ACC112 (cell line): Measurements from ENCODE around the gene FAM25A.

ENCODE experiments used
- H2AFZ ChIP-seq: fragments of 200-600 bp; sonication (generic); one replicate; pipeline ENCODE4 v1.6.0; 2017; ENCODE audit warnings: antibody characterized with exemption, low read length; ENCODE audit not compliant: unreplicated experiment
- H3K27ac ChIP-seq: fragments of 200-600 bp; sonication (generic); 2 replicates; pipeline ENCODE4 v1.5.1; 2014; ENCODE audit warnings: low read depth, mild to moderate bottlenecking, antibody characterized with exemption, low read length, moderate library complexity
- H3K27me3 ChIP-seq: fragments of 200-600 bp; sonication (generic); 2 replicates; pipeline ENCODE4 v1.6.1; 2014; ENCODE audit warnings: mild to moderate bottlenecking, antibody characterized with exemption, low read length, moderate library complexity, mixed read lengths; ENCODE audit not compliant: insufficient read depth
- H3K36me3 ChIP-seq: fragments of 200-600 bp; sonication (generic); 2 replicates; pipeline ENCODE4 v1.6.1; 2016; ENCODE audit warnings: mild to moderate bottlenecking, antibody characterized with exemption, low read length, moderate library complexity, mixed read lengths; ENCODE audit not compliant: insufficient read depth
- H3K4me1 ChIP-seq: fragments of 200-600 bp; sonication (generic); one replicate; pipeline ENCODE4 v1.6.1; 2016; ENCODE audit warnings: low read length, mixed read lengths; ENCODE audit not compliant: insufficient read depth, unreplicated experiment, control insufficient read depth
- H3K4me3 ChIP-seq: fragments of 200-600 bp; sonication (generic); 2 replicates; pipeline ENCODE4 v1.5.1; 2014; ENCODE audit warnings: mild to moderate bottlenecking, low read depth, low read length
- H3K79me2 ChIP-seq: fragments of 200-600 bp; sonication (generic); one replicate; pipeline ENCODE4 v1.6.0; 2016; ENCODE audit warnings: low read length; ENCODE audit not compliant: control insufficient read depth, unreplicated experiment, insufficient read depth

Gene FAM25A

GRCh38 chr10:87060280-87060928 is 40.3 kb downstream of the FAM25A start:
- Histone ChIP-seq H2AFZ (no peak overlapping the region), H3K36me3 (peaks cover 28% of the 10 kb centered on the region), H3K4me3 (no peak overlapping the region), H3K4me1 (no peaks in the 10 kb centered on the region), H3K27ac (no peak overlapping the region), H3K27me3 (no peaks in the 10 kb centered on the region), H3K79me2 (no peaks in the 10 kb centered on the region)

GRCh38 chr10:87064651-87065050 is 44.6 kb downstream of the FAM25A start:
- no peaks in the 10 kb centered on the region for H3K4me1 ChIP-seq
- no peak overlapping the region for H2AFZ ChIP-seq
- H3K79me2 ChIP-seq, result no peaks in the 10 kb centered on the region
- H3K27ac ChIP-seq, result no peak overlapping the region
- H3K4me3 ChIP-seq, result no peak overlapping the region
- H3K36me3 ChIP-seq, result peaks cover 32% of the 10 kb centered on the region
- no peaks in the 10 kb centered on the region for H3K27me3 ChIP-seq

GRCh38 chr10:87066178-87066577 is 46.1 kb downstream of the FAM25A start:
- Histone ChIP-seq H3K79me2 (no peaks in the 10 kb centered on the region), H3K27me3 (no peaks in the 10 kb centered on the region), H3K4me3 (no peak overlapping the region), H2AFZ (no peak overlapping the region), H3K36me3 (peaks cover 24% of the 10 kb centered on the region), H3K4me1 (no peaks in the 10 kb centered on the region), H3K27ac (no peak overlapping the region)

- H2AFZ ChIP-seq, result no peak overlapping the region
- no peak overlapping the region for H3K27ac ChIP-seq
- H3K27me3 ChIP-seq, result no peaks in the 10 kb centered on the region
- no peak overlapping the region for H3K4me3 ChIP-seq
- peaks cover 26% of the 10 kb centered on the region for H3K36me3 ChIP-seq
- H3K4me1 ChIP-seq, result no peaks in the 10 kb centered on the region
- H3K79me2 ChIP-seq, result no peaks in the 10 kb centered on the region
These were observed 46.8 kb downstream of the FAM25A start for GRCh38 chr10:87066865-87067264.

GRCh38 chr10:87068281-87068680 is 48.2 kb downstream of the FAM25A start:
- Histone ChIP-seq H3K27me3 (no peaks in the 10 kb centered on the region), H3K4me1 (no peaks in the 10 kb centered on the region), H2AFZ (no peak overlapping the region), H3K4me3 (no peak overlapping the region), H3K27ac (no peak overlapping the region), H3K36me3 (peaks cover 22% of the 10 kb centered on the region), H3K79me2 (no peaks in the 10 kb centered on the region)

- H3K36me3 ChIP-seq, result peaks cover 15% of the 10 kb centered on the region
- no peaks in the 10 kb centered on the region for H3K27me3 ChIP-seq
- H3K4me1 ChIP-seq, result no peaks in the 10 kb centered on the region
- no peak overlapping the region for H2AFZ ChIP-seq
- no peak overlapping the region for H3K27ac ChIP-seq
- H3K79me2 ChIP-seq, result peaks cover 4% of the 10 kb centered on the region
- no peak overlapping the region for H3K4me3 ChIP-seq
These were observed 52.4 kb downstream of the FAM25A start for GRCh38 chr10:87072449-87072848.
